CD14-positive monocyte (primary cell): ENCODE measurements around the gene HMCN1. TPM values are rescaled to one million over a fixed set of nuclear protein-coding genes. Genes with fewer than 3 reads are reported as not detected.

ENCODE experiments used
- DNase-seq, 3 donors: peaks; one replicate each; pipeline ENCODE4 v3.0.0-alpha.2; 2011 to 2022
- H2AFZ ChIP-seq: 2 replicates; pipeline ENCODE4 v1.6.0; 2012; ENCODE audit warnings: mild to moderate bottlenecking, low read depth, low read length, inconsistent platforms; ENCODE audit not compliant: insufficient read depth, poor library complexity, severe bottlenecking
- H3K27ac ChIP-seq, 2 donors: 1 replicate in 1 of 2; 2 replicates in 1 of 2; pipeline ENCODE4 v1.5.1; 2012 to 2013; ENCODE audit warnings: low read length in 2 of 2, control low read depth in 1 of 2, inconsistent platforms in 1 of 2, low read depth in 1 of 2, mild to moderate bottlenecking in 1 of 2
- H3K27me3 ChIP-seq, 2 donors: one replicate each; pipeline versions ENCODE4 v1.6.0 to v1.6.1; 2011 to 2013; ENCODE audit warnings: low read length in 2 of 2; ENCODE audit not compliant: control insufficient read depth in 2 of 2, insufficient read depth in 2 of 2
- H3K36me3 ChIP-seq, 2 donors: replicated peaks in 1 of 2; 1 replicate in 1 of 2; 2 replicates in 1 of 2; pipeline versions ENCODE4 v1.5.1 to v1.6.1; 2012 to 2013; ENCODE audit warnings: low read length in 2 of 2, control low read depth in 1 of 2, inconsistent platforms in 1 of 2, mild to moderate bottlenecking in 1 of 2; ENCODE audit not compliant: insufficient read depth in 2 of 2, control insufficient read depth in 1 of 2
- H3K4me1 ChIP-seq, 2 donors: 1 replicate in 1 of 2; 2 replicates in 1 of 2; pipeline versions ENCODE4 v1.5.1 to v1.6.1; 2012 to 2013; ENCODE audit warnings: low read length in 2 of 2, control low read depth in 1 of 2, inconsistent platforms in 1 of 2, mild to moderate bottlenecking in 1 of 2, moderate library complexity in 1 of 2; ENCODE audit not compliant: insufficient read depth in 2 of 2, control insufficient read depth in 1 of 2
- H3K4me2 ChIP-seq: replicated peaks from 2 replicates; pipeline ENCODE3; 2012; ENCODE audit warnings: low read length, moderate library complexity, mild to moderate bottlenecking; ENCODE audit not compliant: poor library complexity, severe bottlenecking; ENCODE audit errors: extremely low read depth
- H3K4me3 ChIP-seq, 3 experiments: fragments of 200-600 bp in 1 of 3; sonication (generic) in 1 of 3; replicated peaks in 1 of 3; 1 replicate in 2 of 3; 2 replicates in 1 of 3; pipeline ENCODE4 v1.5.1; 2011 to 2013; ENCODE audit warnings: low read length in 3 of 3, mild to moderate bottlenecking in 3 of 3, control low read depth in 2 of 3, low read depth in 2 of 3, inconsistent platforms in 1 of 3, moderate library complexity in 1 of 3
- H3K79me2 ChIP-seq: 2 replicates; pipeline ENCODE4 v1.6.0; 2012; ENCODE audit warnings: mild to moderate bottlenecking, control low read depth, inconsistent platforms, low read length, moderate library complexity; ENCODE audit not compliant: insufficient read depth
- H3K9ac ChIP-seq: 2 replicates; pipeline ENCODE4 v1.6.0; 2017; ENCODE audit warnings: low read length, mild to moderate bottlenecking; ENCODE audit not compliant: insufficient read depth, poor library complexity, severe bottlenecking
- H3K9me3 ChIP-seq, 2 donors: replicated peaks in 1 of 2; 1 replicate in 1 of 2; 2 replicates in 1 of 2; pipeline versions ENCODE4 v1.5.1 to v1.6.1; 2012 to 2013; ENCODE audit warnings: low read length in 2 of 2, control low read depth in 1 of 2; ENCODE audit not compliant: control insufficient read depth in 1 of 2, insufficient read depth in 1 of 2
- H4K20me1 ChIP-seq: 2 replicates; pipeline ENCODE4 v1.6.0; 2012; ENCODE audit warnings: mild to moderate bottlenecking, low read length, control low read depth, moderate library complexity; ENCODE audit not compliant: insufficient read depth
- H3K27ac Mint-ChIP-seq, 7 donors: one replicate each; pipeline ENCODE4 v1.8.0; 2020; ENCODE audit warnings: mild to moderate bottlenecking in 7 of 7, mixed read lengths in 7 of 7, moderate library complexity in 6 of 7, inconsistent platforms in 2 of 7
- H3K27me3 Mint-ChIP-seq, 3 donors: one replicate each; pipeline ENCODE4 v1.8.0; 2021 to 2022; ENCODE audit warnings: low read depth in 3 of 3, mild to moderate bottlenecking in 3 of 3, mixed read lengths in 3 of 3, moderate library complexity in 3 of 3, inconsistent platforms in 1 of 3
- H3K36me3 Mint-ChIP-seq, 2 donors: one replicate each; pipeline ENCODE4 v1.8.0; 2020; ENCODE audit warnings: mixed read lengths in 2 of 2, inconsistent platforms in 1 of 2, mild to moderate bottlenecking in 1 of 2
- H3K4me1 Mint-ChIP-seq: one replicate; pipeline ENCODE4 v1.8.0; 2020; ENCODE audit warnings: mild to moderate bottlenecking, mixed read lengths
- H3K4me3 Mint-ChIP-seq, 2 donors: one replicate each; pipeline ENCODE4 v1.8.0; 2020; ENCODE audit warnings: mild to moderate bottlenecking in 2 of 2, mixed read lengths in 2 of 2, moderate library complexity in 1 of 2
- H3K9me3 Mint-ChIP-seq, 7 donors: one replicate each; pipeline ENCODE4 v1.8.0; 2020 to 2022; ENCODE audit warnings: mixed read lengths in 7 of 7, mild to moderate bottlenecking in 6 of 7, moderate library complexity in 6 of 7, inconsistent platforms in 2 of 7
- CTCF ChIP-seq: fragments of 200-600 bp; IDR thresholded peaks from one replicate; pipeline ENCODE4 v1.8.0; 2022; ENCODE audit warnings: antibody characterized with exemption, mild to moderate bottlenecking
- WGBS: methylation state at CpG from one replicate; pipeline ENCODE4 v1.1.5; 2013; ENCODE audit warnings: missing lambda C conversion rate; ENCODE audit not compliant: insufficient coverage; 5-methylcytosine and 5-hydroxymethylcytosine counted together
- intact Hi-C, 2 donors: fragments of 100-400 bp; cut with micrococcal nuclease; formaldehyde crosslinking; loops; one replicate each; pipeline versions ENCODE4 v1.15.0 to v1.15.1; 2023
- polyA plus RNA-seq, 3 donors: library from polyadenylated mRNA; depleted of rRNA in 1 of 3; unstranded in 2 of 3; stranded (reverse) in 1 of 3; fragments of 300-500 nt in 2 of 3; fragments of >200 nt in 1 of 3; fragmentation: Illumina TruSeq in 2 of 3; gene quantifications; 1 replicate in 2 of 3; 2 replicates in 1 of 3; pipeline ENCODE4 v1.2.3, GENCODE V29; 2012 to 2021

Gene HMCN1
- polyA plus RNA-seq, 3 donors, result not detected

GRCh38 chr1:185787238-185787637 is 53.0 kb downstream of the HMCN1 start:
- no peak overlapping the region for H3K27ac ChIP-seq
- H3K27ac Mint-ChIP-seq, result peak overlapping the region in 2 of 7 donors; percentile 25 to 27
- TF ChIP-seq CTCF, result no peak
- no peak for DNase-seq
- H3K4me1 ChIP-seq, result no peaks in the 10 kb centered on the region
- H3K9me3 Mint-ChIP-seq, result peaks cover 0 to 12% (median 5%) of the 10 kb centered on the region in 7 donors
- H3K4me1 Mint-ChIP-seq, result no peaks in the 10 kb centered on the region
- no peaks in the 10 kb centered on the region for H3K36me3 Mint-ChIP-seq
- H3K27me3 Mint-ChIP-seq, result peaks cover 0 to 5% (median 1%) of the 10 kb centered on the region in 3 donors
- no peak overlapping the region for H3K4me3 Mint-ChIP-seq
- 88% methylated on average over 1 of the region's 2 CpGs for WGBS
- H3K9me3 ChIP-seq, result peaks cover 0 to 5% of the 10 kb centered on the region in 2 donors
- no peak overlapping the region for H3K4me3 ChIP-seq
- no peak overlapping the region for H2AFZ ChIP-seq
- no peaks in the 10 kb centered on the region for H3K36me3 ChIP-seq
- H3K27me3 ChIP-seq, result no peaks in the 10 kb centered on the region
- H3K9ac ChIP-seq, result no peak overlapping the region
- no peak overlapping the region for H3K4me2 ChIP-seq
- intact Hi-C loops, result no loop called here
- no peaks in the 10 kb centered on the region for H3K79me2 ChIP-seq
- H4K20me1 ChIP-seq, result no peaks in the 10 kb centered on the region

GRCh38 chr1:185788386-185788785 is 54.2 kb downstream of the HMCN1 start:
- no peak overlapping the region for H3K4me2 ChIP-seq
- Mint-ChIP-seq H3K36me3 (no peaks in the 10 kb centered on the region), H3K4me1 (no peaks in the 10 kb centered on the region), H3K27ac (no peak overlapping the region), H3K9me3 (peaks cover 0 to 6% (median 5%) of the 10 kb centered on the region in 7 donors), H3K4me3 (no peak overlapping the region), H3K27me3 (peaks cover 0 to 3% (median 1%) of the 10 kb centered on the region in 3 donors)
- TF ChIP-seq CTCF, result no peak
- no peak overlapping the region for H3K27ac ChIP-seq
- H4K20me1 ChIP-seq, result no peaks in the 10 kb centered on the region
- no peaks in the 10 kb centered on the region for H3K27me3 ChIP-seq
- no peak overlapping the region for H2AFZ ChIP-seq
- intact Hi-C loops, result no loop called here
- H3K9ac ChIP-seq, result no peak overlapping the region
- no peak overlapping the region for H3K4me3 ChIP-seq
- H3K4me1 ChIP-seq, result no peaks in the 10 kb centered on the region
- WGBS, result 80% methylated on average over 1 of the region's 3 CpGs
- peaks cover 0 to 5% of the 10 kb centered on the region in 2 donors for H3K9me3 ChIP-seq
- no peaks in the 10 kb centered on the region for H3K79me2 ChIP-seq
- no peaks in the 10 kb centered on the region for H3K36me3 ChIP-seq
- no peak for DNase-seq
